GM21528 (cell line): ENCODE results near the gene CDIP1.

Experiments used
- ATAC-seq: cut with Tn5 transposase; IDR thresholded peaks from one replicate; pipeline ENCODE4 v1.9.1; 2021; ENCODE audit warnings: mild to moderate bottlenecking, moderate library complexity; ENCODE audit not compliant: unreplicated experiment, low FRiP score

Gene CDIP1

GRCh38 chr16:4463522-4464163 is 74.9 kb downstream of the CDIP1 start:
- no peak for ATAC-seq

- no peak for ATAC-seq
These were observed 77.1 kb downstream of the CDIP1 start for GRCh38 chr16:4461250-4462085.

GRCh38 chr16:4460936-4461249 is 77.7 kb downstream of the CDIP1 start:
- ATAC-seq, result no peak
